DND-41 (cell line): ENCODE data around the gene CCBE1.

Experiments
- ATAC-seq: fragments of 200-7000 bp; cut with Tn5 transposase; 3 replicates; pipeline ENCODE4 v1.9.1; 2021; ENCODE audit warnings: low read depth; ENCODE audit not compliant: insufficient read depth
- DNase-seq: peaks from one replicate; pipeline ENCODE4 v3.0.0-alpha.2; 2020
- H2AFZ ChIP-seq: 2 replicates; pipeline ENCODE4 v1.6.0; 2012; ENCODE audit warnings: low read depth, low read length
- H3K27ac ChIP-seq: 2 replicates; pipeline ENCODE4 v1.5.1; 2012; ENCODE audit warnings: low read length, inconsistent platforms
- H3K27me3 ChIP-seq: fragments of 200-600 bp; sonication (generic); 2 replicates; pipeline ENCODE4 v1.6.0; 2012; ENCODE audit warnings: low read length, mild to moderate bottlenecking, inconsistent platforms; ENCODE audit not compliant: insufficient read depth, poor library complexity
- H3K36me3 ChIP-seq: 2 replicates; pipeline ENCODE4 v1.5.1; 2012; ENCODE audit warnings: low read length, inconsistent platforms; ENCODE audit not compliant: insufficient read depth
- H3K4me1 ChIP-seq: 2 replicates; pipeline ENCODE4 v1.5.1; 2012; ENCODE audit warnings: mild to moderate bottlenecking, low read length; ENCODE audit not compliant: insufficient read depth
- H3K4me2 ChIP-seq: 2 replicates; pipeline ENCODE4 v1.6.0; 2012; ENCODE audit warnings: mild to moderate bottlenecking, moderate library complexity, low read length, inconsistent platforms; ENCODE audit not compliant: insufficient read depth
- H3K4me3 ChIP-seq, 2 experiments: fragments of 200-600 bp in 1 of 2; shearing (Covaris generic) in 1 of 2; 2 replicates each; pipeline ENCODE4 v1.5.1; 2012 to 2016; ENCODE audit warnings: inconsistent platforms in 2 of 2, low read length in 2 of 2, mild to moderate bottlenecking in 2 of 2, low read depth in 1 of 2, moderate library complexity in 1 of 2
- H3K79me2 ChIP-seq: 2 replicates; pipeline ENCODE4 v1.6.0; 2012; ENCODE audit warnings: low read length, inconsistent platforms; ENCODE audit not compliant: insufficient read depth
- H3K9ac ChIP-seq: 2 replicates; pipeline ENCODE4 v1.6.0; 2012; ENCODE audit warnings: low read depth, mild to moderate bottlenecking, inconsistent platforms, low read length, moderate library complexity
- H3K9me3 ChIP-seq: 2 replicates; pipeline ENCODE4 v1.5.1; 2012; ENCODE audit warnings: low read length, moderate library complexity, mild to moderate bottlenecking, inconsistent platforms; ENCODE audit not compliant: insufficient read depth, severe bottlenecking
- H4K20me1 ChIP-seq: 2 replicates; pipeline ENCODE4 v1.6.0; 2012; ENCODE audit warnings: low read length; ENCODE audit not compliant: insufficient read depth
- EZH2 ChIP-seq: IDR thresholded peaks from 3 replicates; pipeline ENCODE4 v1.6.1; 2012; ENCODE audit warnings: borderline replicate concordance, low read depth, mild to moderate bottlenecking, moderate library complexity, low read length, inconsistent platforms; ENCODE audit not compliant: severe bottlenecking
- TF ChIP-seq, protein P1 (sequence below): IDR thresholded peaks from 2 replicates; pipeline ENCODE4 v1.5.1; 2012; ENCODE audit warnings: borderline replicate concordance, low read length, moderate library complexity, mild to moderate bottlenecking; ENCODE audit not compliant: poor library complexity, severe bottlenecking; ENCODE audit errors: extremely low read depth

Gene CCBE1

DNA sequence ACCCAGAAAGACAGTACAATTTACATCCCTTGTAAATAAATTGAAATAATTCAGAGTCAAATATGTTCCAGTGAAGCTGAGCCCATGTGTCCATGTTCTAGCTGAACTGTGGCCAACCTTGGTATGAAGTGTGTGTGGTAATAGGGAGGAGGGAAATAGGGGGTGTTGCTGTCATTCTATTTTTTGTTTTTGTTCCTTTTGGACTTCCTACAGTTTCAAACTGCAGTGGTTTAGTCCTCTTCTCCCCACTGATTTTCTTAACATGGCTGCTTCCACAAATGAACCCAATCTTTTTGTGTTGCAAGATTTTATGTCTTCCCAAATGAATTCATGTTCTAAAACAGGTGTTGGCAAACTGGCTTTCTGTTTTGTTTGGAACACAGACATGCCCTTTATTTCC, 156.9 kb downstream of the CCBE1 start:
- no peak overlapping the region for H3K4me3 ChIP-seq
- no peaks in the 10 kb centered on the region for H3K36me3 ChIP-seq
- H3K79me2 ChIP-seq = no peaks in the 10 kb centered on the region
- TF ChIP-seq, protein P1, sequence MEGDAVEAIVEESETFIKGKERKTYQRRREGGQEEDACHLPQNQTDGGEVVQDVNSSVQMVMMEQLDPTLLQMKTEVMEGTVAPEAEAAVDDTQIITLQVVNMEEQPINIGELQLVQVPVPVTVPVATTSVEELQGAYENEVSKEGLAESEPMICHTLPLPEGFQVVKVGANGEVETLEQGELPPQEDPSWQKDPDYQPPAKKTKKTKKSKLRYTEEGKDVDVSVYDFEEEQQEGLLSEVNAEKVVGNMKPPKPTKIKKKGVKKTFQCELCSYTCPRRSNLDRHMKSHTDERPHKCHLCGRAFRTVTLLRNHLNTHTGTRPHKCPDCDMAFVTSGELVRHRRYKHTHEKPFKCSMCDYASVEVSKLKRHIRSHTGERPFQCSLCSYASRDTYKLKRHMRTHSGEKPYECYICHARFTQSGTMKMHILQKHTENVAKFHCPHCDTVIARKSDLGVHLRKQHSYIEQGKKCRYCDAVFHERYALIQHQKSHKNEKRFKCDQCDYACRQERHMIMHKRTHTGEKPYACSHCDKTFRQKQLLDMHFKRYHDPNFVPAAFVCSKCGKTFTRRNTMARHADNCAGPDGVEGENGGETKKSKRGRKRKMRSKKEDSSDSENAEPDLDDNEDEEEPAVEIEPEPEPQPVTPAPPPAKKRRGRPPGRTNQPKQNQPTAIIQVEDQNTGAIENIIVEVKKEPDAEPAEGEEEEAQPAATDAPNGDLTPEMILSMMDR = no peak
- no peak for TF ChIP-seq EZH2
- H3K9ac ChIP-seq = no peak overlapping the region
- ATAC-seq (no peak), DNase-seq (no peak)
- H3K4me2 ChIP-seq = no peak overlapping the region
- H3K27me3 ChIP-seq = no peaks in the 10 kb centered on the region
- no peaks in the 10 kb centered on the region for H3K4me1 ChIP-seq
- H3K9me3 ChIP-seq = no peaks in the 10 kb centered on the region
- H3K27ac ChIP-seq = no peak overlapping the region
- no peak overlapping the region for H2AFZ ChIP-seq
- H4K20me1 ChIP-seq = no peaks in the 10 kb centered on the region

DNA sequence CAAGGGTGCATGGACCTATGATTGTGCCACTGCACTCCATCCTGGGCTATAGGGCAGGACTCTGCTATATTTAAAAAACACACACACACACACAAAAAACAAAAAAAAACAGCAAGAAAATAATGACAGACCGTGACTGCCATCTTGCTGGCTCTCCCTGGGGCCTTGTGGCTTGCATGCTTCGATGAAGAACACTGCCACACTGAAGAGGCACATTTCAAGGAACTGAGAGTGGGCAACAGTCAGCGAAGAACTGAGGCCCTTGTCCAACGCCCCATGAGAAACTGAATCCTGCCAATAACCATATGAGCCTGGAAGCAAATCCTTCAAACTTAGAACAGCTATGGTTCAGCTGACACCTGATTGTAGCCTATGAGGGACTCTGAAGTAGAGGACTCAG, 158.1 kb downstream of the CCBE1 start:
- Histone ChIP-seq H3K36me3 (no peaks in the 10 kb centered on the region), H3K4me1 (no peaks in the 10 kb centered on the region), H2AFZ (no peak overlapping the region), H3K79me2 (no peaks in the 10 kb centered on the region), H3K27me3 (no peaks in the 10 kb centered on the region), H4K20me1 (no peaks in the 10 kb centered on the region), H3K27ac (no peak overlapping the region), H3K4me3 (no peak overlapping the region), H3K4me2 (no peak overlapping the region), H3K9ac (no peak overlapping the region), H3K9me3 (no peaks in the 10 kb centered on the region)
- no peak for DNase-seq
- ATAC-seq = no peak
- no peak for TF ChIP-seq EZH2
- TF ChIP-seq, protein P1 = no peak

DNA sequence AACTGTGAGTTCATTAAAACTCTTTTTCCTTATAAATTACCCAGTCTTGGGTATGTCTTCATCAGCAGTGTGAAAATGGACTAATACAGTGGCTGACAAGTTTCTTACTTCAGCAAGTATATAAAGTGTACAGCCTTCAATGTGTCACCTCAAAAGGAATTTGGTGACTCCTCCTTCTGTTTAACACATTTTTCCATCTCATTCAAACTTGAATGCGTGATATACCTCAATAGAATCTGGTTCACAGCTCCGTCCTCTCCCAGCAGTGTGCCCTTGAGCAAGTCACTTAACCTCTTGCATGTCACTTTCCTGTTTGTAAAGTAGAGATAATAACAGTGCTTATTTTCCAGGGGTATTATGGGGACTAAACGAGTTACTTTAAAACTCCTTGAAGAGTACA, 159.6 kb downstream of the CCBE1 start:
- Histone ChIP-seq H4K20me1 (no peaks in the 10 kb centered on the region), H3K27ac (no peak overlapping the region), H3K36me3 (no peaks in the 10 kb centered on the region), H3K4me3 (no peak overlapping the region), H3K79me2 (no peaks in the 10 kb centered on the region), H3K9me3 (no peaks in the 10 kb centered on the region), H3K4me1 (no peaks in the 10 kb centered on the region), H3K4me2 (no peak overlapping the region), H3K27me3 (no peaks in the 10 kb centered on the region), H3K9ac (no peak overlapping the region), H2AFZ (no peak overlapping the region)
- DNase-seq (no peak), ATAC-seq (no peak)
- TF ChIP-seq, protein P1 = no peak
- no peak for TF ChIP-seq EZH2

DNA sequence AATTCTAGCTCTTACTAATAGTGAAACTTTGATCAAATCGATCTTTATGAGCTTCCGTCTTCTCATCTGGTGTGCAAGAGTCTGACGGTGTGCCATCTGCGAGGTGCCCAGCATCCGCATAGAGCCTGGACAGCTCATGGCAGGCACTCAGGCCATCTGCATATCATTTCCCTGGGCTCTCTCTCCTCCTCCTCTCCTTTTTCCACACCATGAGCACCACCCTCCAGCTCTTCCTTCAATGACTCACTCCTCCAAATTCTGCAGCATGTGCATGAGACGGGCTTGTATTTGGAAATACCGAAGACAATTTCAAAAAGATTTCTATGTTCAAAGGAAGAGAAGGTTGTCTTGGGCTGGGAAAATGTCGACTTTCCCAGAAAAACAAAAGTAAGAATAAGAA, 161.1 kb downstream of the CCBE1 start:
- Histone ChIP-seq H3K9me3 (no peaks in the 10 kb centered on the region), H3K79me2 (no peaks in the 10 kb centered on the region), H3K9ac (no peak overlapping the region), H2AFZ (no peak overlapping the region), H3K4me2 (no peak overlapping the region), H3K27me3 (no peaks in the 10 kb centered on the region), H3K36me3 (no peaks in the 10 kb centered on the region), H3K4me1 (no peaks in the 10 kb centered on the region), H4K20me1 (no peaks in the 10 kb centered on the region), H3K27ac (no peak overlapping the region), H3K4me3 (no peak overlapping the region)
- DNase-seq (no peak), ATAC-seq (no peak)
- TF ChIP-seq, protein P1 = no peak
- TF ChIP-seq EZH2 = no peak
